PC-3 (cell line): ENCODE results near the gene LGALS7B. TPM values are rescaled to one million over a fixed set of nuclear protein-coding genes. Genes with fewer than 3 reads are reported as not detected.

Experiments
- ATAC-seq: fragments of 200-7000 bp; cut with Tn5 transposase; 2 replicates; pipeline ENCODE4 v1.9.1; 2020; ENCODE audit warnings: mild to moderate bottlenecking, moderate library complexity
- BruUV-seq: library from RNA; stranded (reverse); fragments of 400-500 nt; replicated peaks from 2 replicates; lab custom pipeline; 2021; lab: Mats Ljungman, UMichigan
- CTCF ChIA-PET: fragments of 300-600 bp; sonication (Branson Sonifier 250); formaldehyde crosslinking; loops from one replicate; lab custom pipeline; 2022; ENCODE audit warnings: antibody characterized with exemption; lab: Charles Lee
- POLR2A ChIA-PET: fragments of 300-600 bp; sonication (Branson Sonifier 250); formaldehyde crosslinking; loops from one replicate; lab custom pipeline; 2022; ENCODE audit warnings: antibody characterized with exemption; ENCODE audit not compliant: unreplicated experiment; lab: Charles Lee
- DNase-seq: peaks from one replicate; pipeline ENCODE4 v3.0.0-alpha.2; 2015
- H2AFZ ChIP-seq: fragments of 300-600 bp; sonication (generic); 2 replicates; pipeline ENCODE4 v1.6.0; 2016; ENCODE audit warnings: antibody characterized with exemption, low read length
- H3F3A ChIP-seq: fragments of 300-600 bp; sonication (generic); one replicate; pipeline ENCODE4 v1.6.0; 2017; ENCODE audit warnings: antibody characterized with exemption, low read length, control low read depth, mild to moderate bottlenecking; ENCODE audit not compliant: unreplicated experiment
- H3K27ac ChIP-seq: fragments of 300-600 bp; sonication (generic); 2 replicates; pipeline ENCODE4 v1.5.1; 2016; ENCODE audit warnings: mild to moderate bottlenecking, low read length
- H3K27me3 ChIP-seq: fragments of 300-600 bp; sonication (generic); 2 replicates; pipeline ENCODE4 v1.6.1; 2016; ENCODE audit warnings: low read length, mixed read lengths
- H3K36me3 ChIP-seq: fragments of 300-600 bp; sonication (generic); 2 replicates; pipeline ENCODE4 v1.6.1; 2016; ENCODE audit warnings: low read depth, mixed run types, low read length, mixed read lengths
- H3K4me1 ChIP-seq: fragments of 300-600 bp; sonication (generic); 2 replicates; pipeline ENCODE4 v1.5.1; 2016; ENCODE audit warnings: low read length; ENCODE audit not compliant: insufficient read depth
- H3K4me2 ChIP-seq: fragments of 300-600 bp; sonication (generic); 2 replicates; pipeline ENCODE4 v1.6.0; 2016; ENCODE audit warnings: low read length
- H3K4me3 ChIP-seq: fragments of 300-600 bp; sonication (generic); 2 replicates; pipeline ENCODE4 v1.5.1; 2016; ENCODE audit warnings: mild to moderate bottlenecking, low read length, mixed read lengths
- H3K79me2 ChIP-seq: fragments of 300-600 bp; sonication (generic); 2 replicates; pipeline ENCODE4 v1.6.1; 2017; ENCODE audit warnings: low read length, mixed read lengths
- H3K9ac ChIP-seq: fragments of 300-600 bp; sonication (generic); 2 replicates; pipeline ENCODE4 v1.6.0; 2016; ENCODE audit warnings: mild to moderate bottlenecking, low read length
- H3K9me2 ChIP-seq: fragments of 300-600 bp; sonication (generic); replicated peaks from 2 replicates; pipeline ENCODE4 v1.6.1; 2016; ENCODE audit warnings: mixed run types, low read length, mixed read lengths
- H3K9me3 ChIP-seq: fragments of 300-600 bp; sonication (generic); 2 replicates; pipeline ENCODE4 v1.6.1; 2016; ENCODE audit warnings: low read length, mixed read lengths
- H4K20me1 ChIP-seq: fragments of 300-600 bp; sonication (generic); 2 replicates; pipeline ENCODE4 v1.6.1; 2016; ENCODE audit warnings: low read length, mixed read lengths
- EZH2 ChIP-seq: fragments of 300-600 bp; sonication (generic); IDR thresholded peaks from one replicate; pipeline ENCODE4 v1.6.1; 2017; ENCODE audit warnings: antibody characterized with exemption, mild to moderate bottlenecking, low read length; ENCODE audit not compliant: unreplicated experiment
- EZH2phosphoT487 ChIP-seq: fragments of 300-600 bp; sonication (generic); IDR thresholded peaks from 2 replicates; pipeline ENCODE4 v1.6.1; 2018; ENCODE audit warnings: mild to moderate bottlenecking, antibody characterized with exemption, low read length, borderline replicate concordance
- intact Hi-C: fragments of 100-400 bp; cut with micrococcal nuclease; formaldehyde crosslinking; loops from 2 replicates; pipeline ENCODE4 v1.9.0; 2023
- total RNA-seq: library from RNA; depleted of rRNA; stranded (reverse); fragments of >200 nt; gene quantifications from 2 replicates; pipeline ENCODE4 v1.2.3, GENCODE V29; 2014
- TF ChIP-seq, protein P1 (sequence below): fragments of 300-600 bp; sonication (generic); conservative IDR thresholded peaks from 2 replicates; pipeline ENCODE4 v1.5.1; 2017; ENCODE audit warnings: antibody characterized with exemption, low read depth, mild to moderate bottlenecking, low read length

The LGALS7B gene
- total RNA-seq, 1 experiment from 2014 or later: not detected

DNA sequence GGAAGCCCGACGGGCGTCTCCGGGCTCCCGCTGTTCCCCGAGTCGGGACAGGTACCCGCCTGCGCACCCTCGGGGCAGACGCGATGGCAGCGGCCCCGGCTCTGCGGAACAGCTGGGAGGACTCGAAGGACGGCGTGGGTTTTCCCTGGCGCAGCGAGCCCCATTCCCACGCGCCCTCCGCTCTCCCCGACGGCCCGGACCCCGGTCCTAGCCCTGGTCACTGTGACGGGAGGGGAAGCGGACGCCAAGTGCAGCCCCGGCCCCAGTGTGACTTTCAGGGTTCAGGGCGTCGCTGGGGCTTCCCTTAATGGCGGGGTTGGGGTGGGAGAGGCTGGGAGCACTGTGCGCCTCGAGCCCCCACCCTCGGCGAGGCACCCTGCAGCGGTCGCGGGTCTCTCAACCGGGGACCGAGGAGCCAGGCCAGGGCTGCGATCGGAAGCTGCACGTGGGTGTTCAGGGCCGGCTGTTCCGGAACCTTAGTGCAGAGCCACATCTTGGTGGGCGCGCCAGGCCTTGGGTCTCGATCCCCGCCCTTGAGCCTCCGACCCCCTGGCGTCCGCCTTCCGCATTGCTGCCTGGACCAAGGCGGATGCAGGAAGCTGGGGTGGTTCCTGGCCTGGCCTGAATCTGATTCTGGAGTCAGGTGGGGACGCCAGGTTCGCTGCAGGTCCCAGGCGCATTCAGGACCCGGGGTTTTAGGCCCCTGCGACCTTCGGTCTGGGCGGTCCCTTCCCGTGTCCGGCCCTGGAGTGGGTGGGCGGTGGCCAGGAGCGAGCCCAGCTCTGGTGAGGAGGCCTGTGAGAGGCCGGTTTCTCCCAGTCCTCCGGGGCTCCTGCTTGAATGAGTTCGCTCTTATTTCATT lies 3.5 kb downstream of the LGALS7B start:
- ChIA-PET POLR2A (no interaction called here), CTCF (no interaction called here)
- BruUV-seq: no TSS peak
- Histone ChIP-seq H3K4me1 (no peaks in the 10 kb centered on the region), H3K9me2 (no peaks in the 10 kb centered on the region), H3K4me3 (no peak overlapping the region), H4K20me1 (no peaks in the 10 kb centered on the region), H3K36me3 (no peaks in the 10 kb centered on the region), H3K27me3 (no peaks in the 10 kb centered on the region), H3K4me2 (no peak overlapping the region), H2AFZ (no peak overlapping the region), H3K27ac (no peak overlapping the region), H3K79me2 (no peaks in the 10 kb centered on the region), H3K9ac (no peak overlapping the region), H3F3A (no peaks in the 10 kb centered on the region), H3K9me3 (no peaks in the 10 kb centered on the region)
- intact Hi-C loops: no loop called here
- ATAC-seq (no peak), DNase-seq (no peak)
- TF ChIP-seq EZH2phosphoT487 (no peak), EZH2 (no peak)
- TF ChIP-seq, protein P1, sequence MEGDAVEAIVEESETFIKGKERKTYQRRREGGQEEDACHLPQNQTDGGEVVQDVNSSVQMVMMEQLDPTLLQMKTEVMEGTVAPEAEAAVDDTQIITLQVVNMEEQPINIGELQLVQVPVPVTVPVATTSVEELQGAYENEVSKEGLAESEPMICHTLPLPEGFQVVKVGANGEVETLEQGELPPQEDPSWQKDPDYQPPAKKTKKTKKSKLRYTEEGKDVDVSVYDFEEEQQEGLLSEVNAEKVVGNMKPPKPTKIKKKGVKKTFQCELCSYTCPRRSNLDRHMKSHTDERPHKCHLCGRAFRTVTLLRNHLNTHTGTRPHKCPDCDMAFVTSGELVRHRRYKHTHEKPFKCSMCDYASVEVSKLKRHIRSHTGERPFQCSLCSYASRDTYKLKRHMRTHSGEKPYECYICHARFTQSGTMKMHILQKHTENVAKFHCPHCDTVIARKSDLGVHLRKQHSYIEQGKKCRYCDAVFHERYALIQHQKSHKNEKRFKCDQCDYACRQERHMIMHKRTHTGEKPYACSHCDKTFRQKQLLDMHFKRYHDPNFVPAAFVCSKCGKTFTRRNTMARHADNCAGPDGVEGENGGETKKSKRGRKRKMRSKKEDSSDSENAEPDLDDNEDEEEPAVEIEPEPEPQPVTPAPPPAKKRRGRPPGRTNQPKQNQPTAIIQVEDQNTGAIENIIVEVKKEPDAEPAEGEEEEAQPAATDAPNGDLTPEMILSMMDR: no peak

DNA sequence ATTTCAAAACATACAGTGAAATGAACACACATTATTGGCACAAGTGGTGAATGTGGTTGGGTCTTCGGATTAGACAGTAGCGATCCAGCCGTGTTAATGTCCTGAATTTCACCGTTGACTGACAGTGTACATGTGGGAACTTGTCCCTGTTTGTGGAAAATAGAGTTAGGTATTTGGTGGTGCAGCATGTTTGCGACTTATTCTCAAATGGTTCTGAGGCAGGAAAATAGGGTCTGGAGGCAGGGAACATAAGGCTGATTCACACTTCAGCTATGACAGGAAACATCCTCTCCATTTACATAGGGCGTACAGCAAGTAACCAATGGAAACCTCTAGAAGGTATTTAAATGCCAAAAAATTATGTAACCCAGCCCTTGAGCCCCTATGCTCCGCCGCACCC lies 4.2 kb downstream of the LGALS7B start:
- no peaks in the 10 kb centered on the region for H3K27me3 ChIP-seq
- ATAC-seq: peak; percentile 42
- no peak overlapping the region for H3K4me2 ChIP-seq
- H3K4me3 ChIP-seq: no peak overlapping the region
- TF ChIP-seq EZH2 (no peak), EZH2phosphoT487 (no peak)
- TF ChIP-seq, protein P1: no peak
- H3K27ac ChIP-seq: no peak overlapping the region
- H3K4me1 ChIP-seq: no peaks in the 10 kb centered on the region
- ChIA-PET POLR2A (no interaction called here), CTCF (no interaction called here)
- no peaks in the 10 kb centered on the region for H3F3A ChIP-seq
- no peaks in the 10 kb centered on the region for H3K36me3 ChIP-seq
- H2AFZ ChIP-seq: no peak overlapping the region
- no peaks in the 10 kb centered on the region for H4K20me1 ChIP-seq
- BruUV-seq: no TSS peak
- H3K79me2 ChIP-seq: no peaks in the 10 kb centered on the region
- intact Hi-C loops: no loop called here
- peak; percentile 12 for DNase-seq
- no peaks in the 10 kb centered on the region for H3K9me3 ChIP-seq
- no peaks in the 10 kb centered on the region for H3K9me2 ChIP-seq
- H3K9ac ChIP-seq: no peak overlapping the region

DNA sequence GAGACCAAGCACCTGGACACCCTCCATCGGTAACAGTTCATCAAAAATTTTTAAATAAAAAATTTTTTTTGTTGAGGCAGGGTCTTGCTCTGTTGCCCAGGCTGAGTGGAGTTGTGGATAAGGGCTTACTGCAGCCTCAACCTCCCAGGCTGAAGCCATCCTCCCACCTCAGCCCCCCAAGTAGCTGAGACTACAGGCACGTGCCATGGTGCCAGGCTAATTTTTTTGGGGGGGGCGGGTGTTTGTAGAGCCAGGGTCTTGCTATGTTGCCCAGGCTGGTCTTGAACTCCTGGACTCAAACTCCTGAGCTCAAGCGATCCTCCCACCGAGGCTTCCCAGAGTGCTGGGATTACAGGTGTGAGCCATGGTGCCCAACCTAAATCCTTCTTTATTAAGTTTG lies 4.7 kb downstream of the LGALS7B start:
- H3K27ac ChIP-seq: no peak overlapping the region
- no peaks in the 10 kb centered on the region for H3K36me3 ChIP-seq
- intact Hi-C loops: no loop called here

More for the DNA sequence above, 4.7 kb downstream of the LGALS7B start:
- TF ChIP-seq, protein P1: no peak
- no peak for TF ChIP-seq EZH2phosphoT487
- no peak for TF ChIP-seq EZH2
- Histone ChIP-seq H4K20me1 (no peaks in the 10 kb centered on the region), H3K4me3 (no peak overlapping the region), H3K9me3 (no peaks in the 10 kb centered on the region), H2AFZ (no peak overlapping the region), H3F3A (no peaks in the 10 kb centered on the region), H3K79me2 (no peaks in the 10 kb centered on the region), H3K9me2 (no peaks in the 10 kb centered on the region), H3K4me1 (peaks cover under 1% of the 10 kb centered on the region; the same call in 1 of the 2 replicates), H3K27me3 (no peaks in the 10 kb centered on the region), H3K4me2 (no peak overlapping the region), H3K9ac (no peak overlapping the region)
- CTCF ChIA-PET: no interaction called here
- POLR2A ChIA-PET: no interaction called here
- ATAC-seq: no peak
- no peak for DNase-seq
- BruUV-seq: no TSS peak
